ENCODE data around the gene RIMS3.

Gene RIMS3

GRCh38 chr1:40699787-40700186 lies 34.3 kb upstream of the RIMS3 start:
- H3K4me1 Mint-ChIP-seq: peaks cover 73% of the 10 kb centered on the region
- no peak overlapping the region for H3K27ac Mint-ChIP-seq
- H3K27me3 Mint-ChIP-seq: no peaks in the 10 kb centered on the region
- no peaks in the 10 kb centered on the region for H3K9me3 Mint-ChIP-seq
- H3K4me3 Mint-ChIP-seq: no peak overlapping the region
- peaks cover 19% of the 10 kb centered on the region for H3K36me3 Mint-ChIP-seq (ENCODE audit: low read depth)
- peak; percentile 82 for ATAC-seq
- DNase-seq: no peak

GRCh38 chr1:40697436-40697835 lies 32.0 kb upstream of the RIMS3 start:
- Mint-ChIP-seq H3K4me3 (no peak overlapping the region), H3K36me3 (ENCODE audit: low read depth) (peaks cover 26% of the 10 kb centered on the region), H3K4me1 (peaks cover 80% of the 10 kb centered on the region), H3K9me3 (no peaks in the 10 kb centered on the region), H3K27ac (peak overlapping the region; percentile 39), H3K27me3 (no peaks in the 10 kb centered on the region)
- no peak for ATAC-seq
- no peak for DNase-seq

- DNase-seq: no peak
- H3K27me3 Mint-ChIP-seq: no peaks in the 10 kb centered on the region
- H3K36me3 Mint-ChIP-seq (ENCODE audit: low read depth): peaks cover 29% of the 10 kb centered on the region
- H3K4me3 Mint-ChIP-seq: no peak overlapping the region
- H3K9me3 Mint-ChIP-seq: no peaks in the 10 kb centered on the region
- no peak for ATAC-seq
- H3K27ac Mint-ChIP-seq: peak overlapping the region; percentile 5
- peaks cover 78% of the 10 kb centered on the region for H3K4me1 Mint-ChIP-seq
Observed at GRCh38 chr1:40696294-40696693, 30.8 kb upstream of the RIMS3 start.

GRCh38 chr1:40694353-40694874 lies 28.9 kb upstream of the RIMS3 start:
- H3K27me3 Mint-ChIP-seq: no peaks in the 10 kb centered on the region
- no peak for ATAC-seq
- peaks cover 31% of the 10 kb centered on the region for H3K36me3 Mint-ChIP-seq (ENCODE audit: low read depth)
- peaks cover 83% of the 10 kb centered on the region for H3K4me1 Mint-ChIP-seq
- peak overlapping the region; percentile 41 for H3K4me3 Mint-ChIP-seq
- H3K27ac Mint-ChIP-seq: peak overlapping the region; percentile 99
- no peaks in the 10 kb centered on the region for H3K9me3 Mint-ChIP-seq
- no peak for DNase-seq

GRCh38 chr1:40693425-40693824 lies 27.9 kb upstream of the RIMS3 start:
- peak overlapping the region; percentile 100 for H3K4me3 Mint-ChIP-seq
- DNase-seq: no peak
- no peaks in the 10 kb centered on the region for H3K9me3 Mint-ChIP-seq
- peaks cover 75% of the 10 kb centered on the region for H3K4me1 Mint-ChIP-seq
- peak overlapping the region; percentile 99 for H3K27ac Mint-ChIP-seq
- peaks cover 29% of the 10 kb centered on the region for H3K36me3 Mint-ChIP-seq (ENCODE audit: low read depth)
- no peak for ATAC-seq
- H3K27me3 Mint-ChIP-seq: no peaks in the 10 kb centered on the region

- Mint-ChIP-seq H3K27ac (peak overlapping the region; percentile 99), H3K4me1 (peaks cover 68% of the 10 kb centered on the region), H3K36me3 (ENCODE audit: low read depth) (peaks cover 30% of the 10 kb centered on the region), H3K9me3 (no peaks in the 10 kb centered on the region), H3K4me3 (peak overlapping the region; percentile 100), H3K27me3 (no peaks in the 10 kb centered on the region)
- ATAC-seq (no peak), DNase-seq (no peak)
Observed at GRCh38 chr1:40692429-40692895, 27.0 kb upstream of the RIMS3 start.

GRCh38 chr1:40691538-40692428 lies 26.3 kb upstream of the RIMS3 start, which contains the start of gene NFYC:
TSS of gene NFYC (plus strand) at chr1:40691704. CDS start at chr1:40738844, 47,140 bp downstream.
- Mint-ChIP-seq H3K9me3 (no peaks in the 10 kb centered on the region), H3K36me3 (ENCODE audit: low read depth) (peaks cover 27% of the 10 kb centered on the region), H3K4me1 (peaks cover 61% of the 10 kb centered on the region), H3K27me3 (no peaks in the 10 kb centered on the region), H3K27ac (peak within 1 kb of the TSS; percentile 99), H3K4me3 (peak within 1 kb of the TSS; percentile 100)
- ATAC-seq (peak; percentile 91), DNase-seq (peak; percentile 96)

- ATAC-seq: no peak
- no peak for DNase-seq
- H3K4me1 Mint-ChIP-seq: peaks cover 53% of the 10 kb centered on the region
Observed at GRCh38 chr1:40690771-40691537, 25.5 kb upstream of the RIMS3 start.

GRCh38 chr1:40689737-40690136 lies 24.3 kb upstream of the RIMS3 start:
- Mint-ChIP-seq H3K36me3 (ENCODE audit: low read depth) (peaks cover 28% of the 10 kb centered on the region), H3K27me3 (no peaks in the 10 kb centered on the region), H3K4me3 (no peak overlapping the region), H3K9me3 (no peaks in the 10 kb centered on the region), H3K27ac (no peak overlapping the region), H3K4me1 (peaks cover 44% of the 10 kb centered on the region)
- DNase-seq (no peak), ATAC-seq (no peak)

More at GRCh38 chr1:40690771-40691537, 25.5 kb upstream of the RIMS3 start:
- Mint-ChIP-seq H3K27me3 (no peaks in the 10 kb centered on the region), H3K36me3 (ENCODE audit: low read depth) (peaks cover 28% of the 10 kb centered on the region), H3K27ac (peak overlapping the region; percentile 99), H3K4me3 (peak overlapping the region; percentile 100), H3K9me3 (no peaks in the 10 kb centered on the region)

GRCh38 chr1:40687661-40688060 lies 22.2 kb upstream of the RIMS3 start:
- no peak overlapping the region for H3K27ac Mint-ChIP-seq
- no peak for DNase-seq
- H3K4me3 Mint-ChIP-seq: no peak overlapping the region
- peaks cover 22% of the 10 kb centered on the region for H3K36me3 Mint-ChIP-seq (ENCODE audit: low read depth)
- no peak for ATAC-seq
- H3K27me3 Mint-ChIP-seq: no peaks in the 10 kb centered on the region
- H3K9me3 Mint-ChIP-seq: no peaks in the 10 kb centered on the region
- peaks cover 24% of the 10 kb centered on the region for H3K4me1 Mint-ChIP-seq

- peaks cover 17% of the 10 kb centered on the region for H3K36me3 Mint-ChIP-seq (ENCODE audit: low read depth)
- DNase-seq: no peak
- ATAC-seq: no peak
- H3K4me3 Mint-ChIP-seq: no peak overlapping the region
- no peaks in the 10 kb centered on the region for H3K9me3 Mint-ChIP-seq
- peaks cover 18% of the 10 kb centered on the region for H3K4me1 Mint-ChIP-seq
- no peaks in the 10 kb centered on the region for H3K27me3 Mint-ChIP-seq
- no peak overlapping the region for H3K27ac Mint-ChIP-seq
Observed at GRCh38 chr1:40687059-40687458, 21.6 kb upstream of the RIMS3 start.

- H3K36me3 Mint-ChIP-seq (ENCODE audit: low read depth): peaks cover 14% of the 10 kb centered on the region
- no peak for DNase-seq
- H3K27me3 Mint-ChIP-seq: no peaks in the 10 kb centered on the region
- H3K4me3 Mint-ChIP-seq: no peak overlapping the region
- H3K9me3 Mint-ChIP-seq: no peaks in the 10 kb centered on the region
- H3K27ac Mint-ChIP-seq: no peak overlapping the region
- ATAC-seq: no peak
- peaks cover 2% of the 10 kb centered on the region for H3K4me1 Mint-ChIP-seq
Observed at GRCh38 chr1:40684669-40685068, 19.2 kb upstream of the RIMS3 start.

- Mint-ChIP-seq H3K4me1 (no peaks in the 10 kb centered on the region), H3K27ac (no peak overlapping the region)
Observed at GRCh38 chr1:40679165-40679953, 13.9 kb upstream of the RIMS3 start.

GRCh38 chr1:40676501-40676900 lies 11.0 kb upstream of the RIMS3 start:
- peaks cover 4% of the 10 kb centered on the region for H3K27me3 Mint-ChIP-seq
- no peaks in the 10 kb centered on the region for H3K4me1 Mint-ChIP-seq
- no peak overlapping the region for H3K4me3 Mint-ChIP-seq
- no peaks in the 10 kb centered on the region for H3K36me3 Mint-ChIP-seq (ENCODE audit: low read depth)
- no peak for ATAC-seq
- DNase-seq: no peak
- no peak overlapping the region for H3K27ac Mint-ChIP-seq
- H3K9me3 Mint-ChIP-seq: no peaks in the 10 kb centered on the region

More at GRCh38 chr1:40679165-40679953, 13.9 kb upstream of the RIMS3 start:
- H3K27me3 Mint-ChIP-seq: peaks cover 4% of the 10 kb centered on the region
- H3K9me3 Mint-ChIP-seq: no peaks in the 10 kb centered on the region
- H3K36me3 Mint-ChIP-seq (ENCODE audit: low read depth): no peaks in the 10 kb centered on the region
- DNase-seq: no peak
- no peak overlapping the region for H3K4me3 Mint-ChIP-seq
- no peak for ATAC-seq

Measured in activated naive CD8-positive, alpha-beta T cell treated with anti-CD3 and anti-CD28 coated beads, Interleukin-2, amount 50 U/mL, for 24 hours (primary cell).